ENCODE data around the gene WDR18. TPM values are rescaled to one million over a fixed set of nuclear protein-coding genes. Genes with fewer than 3 reads are reported as not detected.

The WDR18 gene
- total and polyA plus RNA-seq, 4 donors = 36.6 to 60.2 (median 45.7) TPM

GRCh38 chr19:1017906-1018305 is 33.8 kb downstream of the WDR18 start:
- Histone ChIP-seq H3K9ac (ENCODE audit: insufficient read depth in 1 of 2, low read length in 2 of 2) (no peak overlapping the region), H3K4me3 (no peak overlapping the region), H3K27ac (ENCODE audit: low read depth in 1 of 2, low read length in 1 of 2) (no peak overlapping the region), H3K27me3 (ENCODE audit: control insufficient read depth in 3 of 3, insufficient read depth in 3 of 3, low read length in 2 of 3) (no peaks in the 10 kb centered on the region), H3K4me1 (ENCODE audit: control insufficient read depth in 5 of 5, insufficient read depth in 5 of 5, low read length in 5 of 5) (peaks cover 6 to 46% (median 7%) of the 10 kb centered on the region in 5 donors), H3K36me3 (ENCODE audit: control insufficient read depth in 4 of 4, insufficient read depth in 4 of 4, low read length in 4 of 4) (peaks cover 0 to 30% (median 6%) of the 10 kb centered on the region in 4 donors), H3K9me3 (ENCODE audit: control insufficient read depth in 4 of 4, insufficient read depth in 3 of 4, low read length in 3 of 4) (no peaks in the 10 kb centered on the region)
- 85 to 91% methylated on average over 9 of the region's 9 CpGs for WGBS, 2 donors
- TF ChIP-seq CTCF (IDR thresholded peaks at IDR 0.05; ENCODE audit: control extremely low read depth, extremely low read depth) = no peak
- no peak for DNase-seq
- no peak for ATAC-seq (ENCODE audit: insufficient read depth, low FRiP score)

GRCh38 chr19:1018393-1018792 is 34.2 kb downstream of the WDR18 start:
- 73 to 81% methylated on average over 5 of the region's 5 CpGs for WGBS, 2 donors
- H3K27ac ChIP-seq (ENCODE audit: low read depth in 1 of 2, low read length in 1 of 2) = no peak overlapping the region
- H3K27me3 ChIP-seq (ENCODE audit: control insufficient read depth in 3 of 3, insufficient read depth in 3 of 3, low read length in 2 of 3) = no peaks in the 10 kb centered on the region
- no peak for TF ChIP-seq CTCF (IDR thresholded peaks at IDR 0.05; ENCODE audit: control extremely low read depth, extremely low read depth)
- no peaks in the 10 kb centered on the region for H3K9me3 ChIP-seq (ENCODE audit: control insufficient read depth in 4 of 4, insufficient read depth in 3 of 4, low read length in 3 of 4)
- no peak overlapping the region for H3K4me3 ChIP-seq
- H3K36me3 ChIP-seq (ENCODE audit: control insufficient read depth in 4 of 4, insufficient read depth in 4 of 4, low read length in 4 of 4) = peaks cover 0 to 25% (median 2%) of the 10 kb centered on the region in 4 donors
- peaks cover 6 to 46% (median 7%) of the 10 kb centered on the region in 5 donors for H3K4me1 ChIP-seq (ENCODE audit: control insufficient read depth in 5 of 5, insufficient read depth in 5 of 5, low read length in 5 of 5)
- H3K9ac ChIP-seq (ENCODE audit: insufficient read depth in 1 of 2, low read length in 2 of 2) = no peak overlapping the region
- no peak for ATAC-seq (ENCODE audit: insufficient read depth, low FRiP score)
- no peak for DNase-seq

GRCh38 chr19:1018932-1019615 is 34.9 kb downstream of the WDR18 start:
- Histone ChIP-seq H3K27ac (ENCODE audit: low read depth in 1 of 2, low read length in 1 of 2) (peak overlapping the region in 1 of 2 donors; percentile 11), H3K27me3 (ENCODE audit: control insufficient read depth in 3 of 3, insufficient read depth in 3 of 3, low read length in 2 of 3) (no peaks in the 10 kb centered on the region), H3K4me3 (no peak overlapping the region), H3K4me1 (ENCODE audit: control insufficient read depth in 5 of 5, insufficient read depth in 5 of 5, low read length in 5 of 5) (peaks cover 6 to 46% (median 7%) of the 10 kb centered on the region in 5 donors), H3K9me3 (ENCODE audit: control insufficient read depth in 4 of 4, insufficient read depth in 3 of 4, low read length in 3 of 4) (no peaks in the 10 kb centered on the region), H3K36me3 (ENCODE audit: control insufficient read depth in 4 of 4, insufficient read depth in 4 of 4, low read length in 4 of 4) (peaks cover 0 to 18% (median 0%) of the 10 kb centered on the region in 4 donors), H3K9ac (ENCODE audit: insufficient read depth in 1 of 2, low read length in 2 of 2) (no peak overlapping the region)
- no peak for TF ChIP-seq CTCF (IDR thresholded peaks at IDR 0.05; ENCODE audit: control extremely low read depth, extremely low read depth)
- no peak for DNase-seq
- 56 to 73% methylated on average over 17 of the region's 17 CpGs for WGBS, 2 donors
- no peak for ATAC-seq (ENCODE audit: insufficient read depth, low FRiP score)

All from lung (tissue), 12 donors.